Endothelial cell of umbilical vein (primary cell): ENCODE data around the gene CLEC18A. TPM values are rescaled to one million over a fixed set of nuclear protein-coding genes. Genes with fewer than 3 reads are reported as not detected.
A peak's percentile ranks its signal among the peaks of the same experiment; 100 is the strongest.

Experiments
- BruUV-seq: library from RNA; stranded (reverse); fragments of 400-500 nt; replicated peaks from 2 replicates; lab custom pipeline; 2021; lab: Mats Ljungman, UMichigan
- CTCF ChIA-PET: fragments of 300-600, 350-600 bp; sonication (Branson Sonifier 250); formaldehyde crosslinking; loops from one replicate; lab custom pipeline; 2021; ENCODE audit warnings: antibody characterized with exemption, inconsistent platforms; lab: Charles Lee
- POLR2A ChIA-PET: fragments of 300-600, 350-600 bp; sonication (Branson Sonifier 250); formaldehyde crosslinking; loops from one replicate; lab custom pipeline; 2021; ENCODE audit warnings: antibody characterized with exemption, inconsistent platforms; lab: Charles Lee
- DNase-seq: peaks from one replicate; pipeline ENCODE4 v3.0.0-alpha.2; 2011; ENCODE audit warnings: low read depth, low spot score
- FAIRE-seq: peaks from 2 replicates; lab custom pipeline; 2011; peaks lifted over from hg19 to GRCh38; lab: Jason Lieb, UNC
- H2AFZ ChIP-seq: 2 replicates; pipeline ENCODE4 v1.6.0; 2012; ENCODE audit warnings: low read depth, low read length, control low read depth, inconsistent platforms
- H3K27ac ChIP-seq: 2 replicates; pipeline ENCODE4 v1.5.1; 2011; ENCODE audit warnings: low read depth, mild to moderate bottlenecking, control low read depth, low read length, moderate library complexity; ENCODE audit not compliant: insufficient read depth
- H3K27me3 ChIP-seq, 2 experiments: 2 replicates each; pipeline versions ENCODE4 v1.6.0 to v1.6.1; 2011; ENCODE audit warnings: low read length in 2 of 2, mixed read lengths in 1 of 2; ENCODE audit not compliant: control insufficient read depth in 2 of 2, insufficient read depth in 2 of 2
- H3K36me3 ChIP-seq, 2 experiments: 2 replicates in 1 of 2; 3 replicates in 1 of 2; pipeline ENCODE4 v1.5.1; 2011; ENCODE audit warnings: low read length in 2 of 2, mild to moderate bottlenecking in 1 of 2, moderate library complexity in 1 of 2; ENCODE audit not compliant: control insufficient read depth in 2 of 2, insufficient read depth in 2 of 2; ENCODE audit errors: extremely low read depth in 1 of 2
- H3K4me1 ChIP-seq: 3 replicates; pipeline ENCODE4 v1.5.1; 2011; ENCODE audit warnings: mild to moderate bottlenecking, low read length; ENCODE audit not compliant: control insufficient read depth, insufficient read depth; ENCODE audit errors: extremely low read depth
- H3K4me2 ChIP-seq: 2 replicates; pipeline ENCODE4 v1.6.1; 2011; ENCODE audit warnings: low read length, control low read depth, mixed read lengths; ENCODE audit not compliant: insufficient read depth
- H3K4me3 ChIP-seq, 3 experiments: fragments of 200-600 bp in 1 of 3; sonication (generic), shearing (Covaris generic) in 1 of 3; replicated peaks in 1 of 3; 2 replicates each; pipeline ENCODE4 v1.5.1; 2011 to 2016; ENCODE audit warnings: control low read depth in 3 of 3, low read length in 3 of 3, mild to moderate bottlenecking in 2 of 3, inconsistent platforms in 1 of 3, low read depth in 1 of 3, moderate library complexity in 1 of 3; ENCODE audit not compliant: insufficient read depth in 1 of 3
- H3K79me2 ChIP-seq: 2 replicates; pipeline ENCODE4 v1.6.0; 2012; ENCODE audit warnings: low read length, inconsistent platforms; ENCODE audit not compliant: control insufficient read depth, insufficient read depth
- H3K9ac ChIP-seq: replicated peaks from 2 replicates; pipeline ENCODE3; 2011; ENCODE audit warnings: low read length, control low read depth; ENCODE audit not compliant: insufficient read depth; ENCODE audit errors: extremely low read depth
- H3K9me1 ChIP-seq: replicated peaks from 3 replicates; pipeline ENCODE4 v1.6.0; 2011; ENCODE audit warnings: mild to moderate bottlenecking, low read length; ENCODE audit not compliant: control insufficient read depth, insufficient read depth; ENCODE audit errors: extremely low read depth
- H3K9me3 ChIP-seq: replicated peaks from 2 replicates; pipeline ENCODE4 v1.5.1; 2012; ENCODE audit warnings: low read length, inconsistent platforms; ENCODE audit not compliant: control insufficient read depth, insufficient read depth
- H4K20me1 ChIP-seq: replicated peaks from 2 replicates; pipeline ENCODE3; 2011; ENCODE audit warnings: mild to moderate bottlenecking, low read length; ENCODE audit not compliant: control insufficient read depth, insufficient read depth; ENCODE audit errors: extremely low read depth
- CTCF ChIP-seq, 2 donors: IDR thresholded peaks; 1 replicate in 1 of 2; 2 replicates in 1 of 2; pipeline ENCODE4 v1.5.1; 2011; ENCODE audit warnings: low read length in 2 of 2, mild to moderate bottlenecking in 2 of 2, moderate library complexity in 2 of 2, control low read depth in 1 of 2, inconsistent platforms in 1 of 2, low read depth in 1 of 2; ENCODE audit not compliant: insufficient read depth in 1 of 2; ENCODE audit errors: extremely low read depth in 1 of 2
- EZH2 ChIP-seq: IDR thresholded peaks from 2 replicates; pipeline ENCODE4 v1.6.1; 2012; ENCODE audit warnings: borderline replicate concordance, low read depth, mild to moderate bottlenecking, moderate library complexity, low read length, inconsistent platforms; ENCODE audit not compliant: severe bottlenecking
- FOS ChIP-seq: IDR thresholded peaks from 2 replicates; pipeline ENCODE4 v1.6.1; 2011; ENCODE audit warnings: mild to moderate bottlenecking, low read length, moderate library complexity, borderline replicate concordance; ENCODE audit not compliant: insufficient read depth
- GATA2 ChIP-seq: IDR thresholded peaks from 2 replicates; pipeline ENCODE4 v1.7.0; 2011; ENCODE audit warnings: low read depth, mild to moderate bottlenecking, moderate library complexity, mixed read lengths, low read length; ENCODE audit not compliant: insufficient read length, insufficient read depth
- JUN ChIP-seq: IDR thresholded peaks from 2 replicates; pipeline ENCODE4 v1.6.1; 2011; ENCODE audit warnings: borderline replicate concordance, low read depth; ENCODE audit not compliant: insufficient read length, insufficient read depth
- MAX ChIP-seq: IDR thresholded peaks from 2 replicates; pipeline ENCODE4 v1.6.1; 2011; ENCODE audit not compliant: insufficient read depth, insufficient read length
- MYC ChIP-seq: IDR thresholded peaks from one replicate; pipeline ENCODE4 v1.6.1; 2011; ENCODE audit warnings: mild to moderate bottlenecking, low read depth, low read length
- POLR2A ChIP-seq: IDR thresholded peaks from 2 replicates; pipeline ENCODE4 v1.6.1; 2012; ENCODE audit warnings: low read depth, mild to moderate bottlenecking, control low read depth, low read length
- POLR2AphosphoS5 ChIP-seq: IDR thresholded peaks from 2 replicates; pipeline ENCODE4 v1.6.1; 2012; ENCODE audit warnings: low read depth, mild to moderate bottlenecking, control low read depth, low read length, moderate library complexity; ENCODE audit not compliant: insufficient read depth
- dilution Hi-C: fragments of 300-500 bp; cut with MboI; formaldehyde crosslinking; loops from one replicate; pipeline ENCODE4 v1.15.0; 2019; ENCODE audit warnings: low sequenced_read_pairs; ENCODE audit not compliant: extremely low pct_ligation_motif_present
- intact Hi-C: fragments of 100-400 bp; cut with micrococcal nuclease; formaldehyde crosslinking; loops from one replicate; pipeline ENCODE4 v1.10.0; 2022
- polyA plus RNA-seq, 4 experiments: library from polyadenylated mRNA; depleted of rRNA in 3 of 4; stranded (reverse) in 3 of 4; unstranded in 1 of 4; fragments of >200 nt; gene quantifications; 2 replicates each; pipeline versions ENCODE4 v1.2.1 to v1.2.3, GENCODE V29; 2011 to 2012; ENCODE audit warnings: missing spikeins in 1 of 4
- total RNA-seq: library from RNA; stranded (reverse); gene quantifications from 2 replicates; pipeline ENCODE4 v1.2.3, GENCODE V29; 2021

Gene CLEC18A
- total and polyA plus RNA-seq, 2 donors (not counting 3 experiments of a cell fraction or from before 2014, with no cell fraction given): 0.35 to 0.51 TPM

- POLR2A ChIA-PET: no interaction called here
- Histone ChIP-seq H3K27me3 (no peaks in the 10 kb centered on the region), H3K79me2 (no peaks in the 10 kb centered on the region), H3K4me2 (no peak overlapping the region), H3K36me3 (peaks cover 0 to 6% of the 10 kb centered on the region in 2 experiments), H2AFZ (no peak overlapping the region), H3K27ac (no peak overlapping the region), H4K20me1 (no peaks in the 10 kb centered on the region), H3K9ac (no peak overlapping the region), H3K9me3 (no peaks in the 10 kb centered on the region), H3K4me3 (no peak overlapping the region), H3K4me1 (no peaks in the 10 kb centered on the region), H3K9me1 (no peaks in the 10 kb centered on the region)
- dilution Hi-C loops: no loop called here
- no TSS peak for BruUV-seq
- CTCF ChIA-PET: interaction anchor here (1.4 to 5.4 kb wide), 2 partner anchors 11 to 22 kb away, joined by 4 to 32 read pairs; no protein-coding TSS in a partner anchor
- no peak for DNase-seq
- FAIRE-seq: peak; percentile 4
- TF ChIP-seq POLR2A (no peak), MYC (no peak), MAX (no peak), EZH2 (no peak), GATA2 (no peak), JUN (no peak), FOS (no peak), CTCF (IDR thresholded peaks at IDR 0.05; ENCODE audit: extremely low read depth in 1 of 2, insufficient read depth in 1 of 2, low read depth in 1 of 2, low read length in 2 of 2) (no peak), POLR2AphosphoS5 (no peak)
- intact Hi-C loops: no loop called here
Observed at GRCh38 chr16:69906838-69907401, 44.2 kb upstream of the CLEC18A start.
